Astrocyte (in vitro differentiated cells and primary cell): ENCODE data around the gene ABCA4. TPM values are rescaled to one million over a fixed set of nuclear protein-coding genes. Genes with fewer than 3 reads are reported as not detected.
A peak's percentile ranks its signal among the peaks of the same experiment; 100 is the strongest.

Source experiments
- DNase-seq: peaks from one replicate; pipeline ENCODE4 v3.0.0-alpha.2; 2010; ENCODE audit warnings: low read depth
- FAIRE-seq: peaks from 2 replicates; lab custom pipeline; 2011; peaks lifted over from hg19 to GRCh38; lab: Jason Lieb, UNC
- H2AFZ ChIP-seq: 2 replicates; pipeline ENCODE4 v1.6.0; 2012; ENCODE audit warnings: low read depth, low read length, inconsistent platforms
- H3K27ac ChIP-seq: 2 replicates; pipeline ENCODE4 v1.5.1; 2011; ENCODE audit warnings: low read depth, low read length, inconsistent platforms
- H3K27me3 ChIP-seq: 2 replicates; pipeline ENCODE4 v1.6.0; 2011; ENCODE audit warnings: low read length, inconsistent platforms; ENCODE audit not compliant: insufficient read depth
- H3K36me3 ChIP-seq: 2 replicates; pipeline ENCODE4 v1.5.1; 2011; ENCODE audit warnings: low read length, inconsistent platforms; ENCODE audit not compliant: insufficient read depth
- H3K4me1 ChIP-seq: 2 replicates; pipeline ENCODE4 v1.5.1; 2011; ENCODE audit warnings: low read length, inconsistent platforms; ENCODE audit not compliant: insufficient read depth
- H3K4me2 ChIP-seq: 2 replicates; pipeline ENCODE4 v1.6.0; 2012; ENCODE audit warnings: low read length, inconsistent platforms
- H3K4me3 ChIP-seq: 2 replicates; pipeline ENCODE4 v1.5.1; 2011; ENCODE audit warnings: low read depth, mild to moderate bottlenecking, low read length, inconsistent platforms; ENCODE audit not compliant: insufficient read depth
- H3K79me2 ChIP-seq: 2 replicates; pipeline ENCODE4 v1.6.0; 2012; ENCODE audit warnings: mild to moderate bottlenecking, low read length, inconsistent platforms; ENCODE audit not compliant: insufficient read depth
- H3K9ac ChIP-seq: 2 replicates; pipeline ENCODE4 v1.6.0; 2012; ENCODE audit warnings: mild to moderate bottlenecking, low read length, inconsistent platforms
- H3K9me3 ChIP-seq: 2 replicates; pipeline ENCODE4 v1.5.1; 2012; ENCODE audit warnings: low read depth, mild to moderate bottlenecking, low read length, inconsistent platforms; ENCODE audit not compliant: insufficient read depth
- H4K20me1 ChIP-seq: 2 replicates; pipeline ENCODE4 v1.6.0; 2012; ENCODE audit warnings: low read length, inconsistent platforms; ENCODE audit not compliant: insufficient read depth
- H3K27ac Mint-ChIP-seq: one replicate; pipeline ENCODE4 v1.8.0; 2021; ENCODE audit warnings: mild to moderate bottlenecking, mixed read lengths; ENCODE audit not compliant: unreplicated experiment
- H3K27me3 Mint-ChIP-seq: one replicate; pipeline ENCODE4 v1.8.0; 2021; ENCODE audit warnings: low read depth, mixed read lengths; ENCODE audit not compliant: unreplicated experiment
- H3K36me3 Mint-ChIP-seq: one replicate; pipeline ENCODE4 v1.8.0; 2021; ENCODE audit warnings: low read depth, mixed read lengths; ENCODE audit not compliant: unreplicated experiment
- H3K4me1 Mint-ChIP-seq: one replicate; pipeline ENCODE4 v1.8.0; 2021; ENCODE audit warnings: low read depth, mixed read lengths; ENCODE audit not compliant: unreplicated experiment
- H3K4me3 Mint-ChIP-seq: one replicate; pipeline ENCODE4 v1.8.0; 2021; ENCODE audit warnings: mild to moderate bottlenecking, moderate library complexity, mixed read lengths; ENCODE audit not compliant: unreplicated experiment
- H3K9me3 Mint-ChIP-seq: one replicate; pipeline ENCODE4 v1.8.0; 2021; ENCODE audit warnings: mild to moderate bottlenecking, mixed read lengths; ENCODE audit not compliant: unreplicated experiment
- EZH2 ChIP-seq: IDR thresholded peaks from 2 replicates; pipeline ENCODE4 v1.6.1; 2012; ENCODE audit warnings: mild to moderate bottlenecking, low read length, inconsistent platforms; ENCODE audit not compliant: insufficient read depth
- total RNA-seq: library from RNA; stranded (reverse); gene quantifications from 2 replicates; pipeline ENCODE4 v1.2.1, GENCODE V29; 2021
- TF ChIP-seq, protein P1 (sequence below): IDR thresholded peaks from 2 replicates; pipeline ENCODE4 v1.5.1; 2011; ENCODE audit warnings: low read depth, mild to moderate bottlenecking, inconsistent platforms, low read length, moderate library complexity; ENCODE audit not compliant: insufficient read depth

Gene ABCA4
- total RNA-seq, 1 donor from 2014 or later = 0.20 TPM

DNA sequence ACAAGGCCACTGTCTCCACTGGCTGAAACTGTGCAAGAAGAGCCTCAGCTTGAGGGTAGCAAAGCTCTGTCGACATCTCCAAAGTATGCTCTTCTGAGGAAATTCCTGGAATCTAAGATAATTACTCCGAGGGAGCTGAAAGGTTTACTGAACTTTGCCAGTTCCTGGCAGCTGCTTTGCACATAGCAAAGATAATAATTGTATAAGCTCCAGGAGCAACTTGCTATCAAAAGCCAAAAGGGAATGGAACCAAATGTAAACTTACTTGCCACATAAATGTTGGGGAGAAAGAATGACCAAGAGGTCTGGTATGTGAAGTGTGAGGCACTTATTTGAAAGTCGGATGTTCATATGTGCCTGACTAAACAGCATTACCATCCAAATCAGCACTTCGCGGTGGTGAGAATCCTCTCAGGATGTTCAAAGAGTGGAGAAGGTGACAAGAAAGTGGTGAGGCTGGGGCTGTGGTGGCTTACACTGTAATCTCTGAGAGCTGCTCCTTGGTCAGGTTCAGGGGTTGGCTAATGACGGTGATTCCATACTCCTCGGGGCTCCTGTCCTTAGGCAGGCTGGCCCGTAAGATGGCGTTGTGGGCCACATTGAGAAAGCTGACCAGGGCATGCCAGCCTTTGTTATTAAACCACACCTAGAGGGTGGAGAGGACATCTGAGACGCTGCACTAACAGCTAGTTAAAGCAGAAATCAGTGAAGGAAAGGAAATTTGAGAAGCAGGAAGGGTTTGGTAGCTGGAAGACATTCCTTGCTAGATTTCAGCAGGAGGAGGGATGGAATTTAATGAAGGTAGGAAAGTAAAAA, 100.0 kb downstream of the ABCA4 start:
- peak overlapping the region; percentile 70 for H3K27ac Mint-ChIP-seq

DNA sequence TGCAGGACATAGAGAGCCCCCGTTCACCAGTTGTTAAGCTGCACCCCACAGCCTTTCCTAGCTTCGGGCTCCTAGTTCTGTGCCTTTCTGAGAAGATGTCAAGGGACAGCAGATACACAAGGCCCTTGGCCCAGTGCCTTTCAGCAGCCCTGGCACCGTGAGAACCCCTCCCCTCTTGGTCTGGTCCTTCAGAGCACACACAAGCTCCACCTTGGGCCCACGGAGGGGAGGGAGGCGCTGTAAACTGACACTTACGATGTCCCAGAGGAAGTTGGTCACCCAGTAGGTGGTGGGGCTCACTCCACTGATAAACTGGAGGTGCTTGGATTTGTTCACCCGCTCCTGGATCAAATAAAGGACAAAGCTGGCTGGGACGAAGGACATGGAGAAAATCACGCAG, 101.6 kb downstream of the ABCA4 start:
- peaks cover 9% of the 10 kb centered on the region for H3K27me3 Mint-ChIP-seq
- Histone ChIP-seq H3K36me3 (no peaks in the 10 kb centered on the region), H2AFZ (no peak overlapping the region), H3K4me3 (no peak overlapping the region), H3K9me3 (no peaks in the 10 kb centered on the region), H4K20me1 (no peaks in the 10 kb centered on the region), H3K79me2 (no peaks in the 10 kb centered on the region), H3K27me3 (no peaks in the 10 kb centered on the region), H3K4me1 (peaks cover 32% of the 10 kb centered on the region), H3K27ac (no peak overlapping the region), H3K4me2 (no peak overlapping the region), H3K9ac (no peak overlapping the region)
- H3K4me3 Mint-ChIP-seq = no peak overlapping the region
- TF ChIP-seq, protein P1, sequence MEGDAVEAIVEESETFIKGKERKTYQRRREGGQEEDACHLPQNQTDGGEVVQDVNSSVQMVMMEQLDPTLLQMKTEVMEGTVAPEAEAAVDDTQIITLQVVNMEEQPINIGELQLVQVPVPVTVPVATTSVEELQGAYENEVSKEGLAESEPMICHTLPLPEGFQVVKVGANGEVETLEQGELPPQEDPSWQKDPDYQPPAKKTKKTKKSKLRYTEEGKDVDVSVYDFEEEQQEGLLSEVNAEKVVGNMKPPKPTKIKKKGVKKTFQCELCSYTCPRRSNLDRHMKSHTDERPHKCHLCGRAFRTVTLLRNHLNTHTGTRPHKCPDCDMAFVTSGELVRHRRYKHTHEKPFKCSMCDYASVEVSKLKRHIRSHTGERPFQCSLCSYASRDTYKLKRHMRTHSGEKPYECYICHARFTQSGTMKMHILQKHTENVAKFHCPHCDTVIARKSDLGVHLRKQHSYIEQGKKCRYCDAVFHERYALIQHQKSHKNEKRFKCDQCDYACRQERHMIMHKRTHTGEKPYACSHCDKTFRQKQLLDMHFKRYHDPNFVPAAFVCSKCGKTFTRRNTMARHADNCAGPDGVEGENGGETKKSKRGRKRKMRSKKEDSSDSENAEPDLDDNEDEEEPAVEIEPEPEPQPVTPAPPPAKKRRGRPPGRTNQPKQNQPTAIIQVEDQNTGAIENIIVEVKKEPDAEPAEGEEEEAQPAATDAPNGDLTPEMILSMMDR = no peak
- TF ChIP-seq EZH2 = no peak
- no peaks in the 10 kb centered on the region for H3K9me3 Mint-ChIP-seq
- FAIRE-seq (no peak), DNase-seq (no peak)
- no peaks in the 10 kb centered on the region for H3K36me3 Mint-ChIP-seq
- H3K27ac Mint-ChIP-seq = peak overlapping the region; percentile 47
- peaks cover 32% of the 10 kb centered on the region for H3K4me1 Mint-ChIP-seq

More for the DNA sequence above, 100.0 kb downstream of the ABCA4 start:
- H3K27ac ChIP-seq = peak overlapping the region; percentile 71
- DNase-seq = peak; percentile 100
- no peaks in the 10 kb centered on the region for H4K20me1 ChIP-seq
- H3K79me2 ChIP-seq = no peaks in the 10 kb centered on the region
- H3K36me3 ChIP-seq = no peaks in the 10 kb centered on the region
- H2AFZ ChIP-seq = no peak overlapping the region
- Mint-ChIP-seq H3K4me3 (no peak overlapping the region), H3K36me3 (no peaks in the 10 kb centered on the region), H3K27me3 (peaks cover 12% of the 10 kb centered on the region), H3K4me1 (peaks cover 27% of the 10 kb centered on the region), H3K9me3 (no peaks in the 10 kb centered on the region)
- TF ChIP-seq, protein P1 = no peak
- no peak for TF ChIP-seq EZH2
- H3K4me1 ChIP-seq = peaks cover 32% of the 10 kb centered on the region
- peak overlapping the region; percentile 37 for H3K9ac ChIP-seq
- H3K9me3 ChIP-seq = no peaks in the 10 kb centered on the region
- H3K4me2 ChIP-seq = peak overlapping the region; percentile 50
- no peaks in the 10 kb centered on the region for H3K27me3 ChIP-seq
- H3K4me3 ChIP-seq = no peak overlapping the region
- peak; percentile 93 for FAIRE-seq
